GM21360 (cell line): ENCODE results near the gene MAP3K12.
A peak's percentile ranks its signal among the peaks of the same experiment; 100 is the strongest.
"Not testable (repeated sequence)": the region's sequence is repeated elsewhere in the genome, so short reads cannot be mapped to it uniquely, and the experiment has no call there.

Experiments used
- ATAC-seq: cut with Tn5 transposase; IDR thresholded peaks from one replicate; pipeline ENCODE4 v1.9.1; 2021; ENCODE audit warnings: mild to moderate bottlenecking, moderate library complexity; ENCODE audit not compliant: unreplicated experiment

The MAP3K12 gene

DNA sequence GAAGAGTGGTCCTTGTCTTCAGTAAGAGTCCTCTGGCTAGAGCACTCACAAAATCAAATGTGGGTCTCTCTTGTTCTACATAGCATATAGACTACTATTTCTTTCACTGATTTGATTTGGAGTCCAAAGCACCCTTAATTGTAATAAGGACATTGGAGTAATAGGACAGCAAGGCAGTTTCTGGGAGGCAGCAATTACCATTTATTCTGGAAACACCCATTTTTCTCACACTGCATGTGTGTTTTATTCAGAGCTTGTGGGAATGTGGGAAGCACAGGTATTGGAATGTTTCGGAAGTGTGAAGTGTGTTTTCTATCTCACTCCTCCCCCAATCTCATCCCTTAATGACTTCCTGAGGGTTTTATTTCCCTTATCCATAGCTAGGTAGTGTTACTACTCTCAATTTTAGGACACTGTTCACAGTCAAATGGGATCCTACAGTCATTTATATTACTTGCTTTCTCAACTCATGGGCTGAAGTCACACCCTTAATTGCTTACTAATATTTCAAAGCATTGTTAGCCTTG is 27.1 kb downstream of the MAP3K12 start:
- no peak for ATAC-seq

GRCh38 chr12:53468282-53468681 is 31.0 kb downstream of the MAP3K12 start:
- no peak for ATAC-seq

GRCh38 chr12:53467880-53468279 is 31.4 kb downstream of the MAP3K12 start:
- ATAC-seq: no peak

DNA sequence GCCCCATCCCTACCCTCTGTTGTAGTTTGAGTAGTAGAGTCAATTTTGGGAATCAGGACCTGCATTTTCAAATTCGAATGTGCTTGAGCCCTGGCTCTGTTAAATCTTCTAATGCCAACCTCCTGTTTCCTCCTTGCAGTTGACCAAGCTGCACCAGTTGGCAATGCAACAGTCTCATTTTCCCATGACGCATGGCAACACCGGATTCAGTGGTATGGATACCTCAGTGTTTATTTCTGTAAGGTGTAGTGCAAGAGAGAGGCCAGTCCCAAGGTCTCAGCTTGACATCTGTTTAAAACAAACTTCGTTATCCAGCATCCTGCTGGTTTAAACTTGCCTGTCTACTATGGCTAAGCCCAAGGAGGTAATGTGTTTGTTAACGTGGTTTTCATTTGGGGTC is 32.2 kb downstream of the MAP3K12 start:
- ATAC-seq: no peak

DNA sequence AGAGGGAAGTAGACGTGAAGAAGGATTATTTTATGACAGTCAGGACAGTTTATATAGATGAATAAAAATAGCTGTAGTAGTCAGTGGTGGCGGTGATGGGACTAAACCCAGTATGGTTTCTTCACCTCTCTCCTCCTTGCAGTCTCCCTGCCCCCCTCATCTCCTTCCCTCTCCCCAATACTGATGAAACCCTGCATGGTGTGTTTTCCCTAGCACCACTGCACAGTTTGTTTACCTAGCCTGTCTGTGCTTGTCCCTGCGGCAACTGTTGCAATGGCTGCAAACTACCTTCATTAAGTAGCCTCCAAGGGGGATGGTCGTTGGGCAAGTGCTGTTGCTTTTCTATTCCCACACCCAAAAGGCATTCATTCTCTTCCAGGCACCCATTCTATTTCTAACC is 32.6 kb downstream of the MAP3K12 start:
- no peak for ATAC-seq

DNA sequence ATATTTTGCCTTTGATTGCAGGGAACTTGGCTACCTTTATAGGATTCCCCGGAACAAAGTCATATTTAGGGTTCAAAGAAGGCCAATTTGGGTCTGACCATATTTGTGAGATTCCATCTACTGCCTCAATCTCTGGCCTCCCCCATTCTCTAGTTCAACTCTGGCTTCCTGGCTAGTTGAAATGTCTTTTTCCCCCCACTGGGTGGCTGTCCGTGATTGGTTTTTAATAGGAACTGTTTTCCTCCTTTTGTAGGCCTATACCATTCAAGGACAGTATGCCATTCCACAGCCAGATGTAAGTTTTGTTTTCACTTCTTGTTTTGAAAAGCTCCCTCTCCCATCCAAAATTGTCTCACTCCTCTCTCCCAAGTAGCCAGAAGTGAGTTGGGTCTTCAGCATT is 33.6 kb downstream of the MAP3K12 start:
- no peak for ATAC-seq

- ATAC-seq: no peak
Observed at GRCh38 chr12:53464685-53465418, 34.4 kb downstream of the MAP3K12 start.

DNA sequence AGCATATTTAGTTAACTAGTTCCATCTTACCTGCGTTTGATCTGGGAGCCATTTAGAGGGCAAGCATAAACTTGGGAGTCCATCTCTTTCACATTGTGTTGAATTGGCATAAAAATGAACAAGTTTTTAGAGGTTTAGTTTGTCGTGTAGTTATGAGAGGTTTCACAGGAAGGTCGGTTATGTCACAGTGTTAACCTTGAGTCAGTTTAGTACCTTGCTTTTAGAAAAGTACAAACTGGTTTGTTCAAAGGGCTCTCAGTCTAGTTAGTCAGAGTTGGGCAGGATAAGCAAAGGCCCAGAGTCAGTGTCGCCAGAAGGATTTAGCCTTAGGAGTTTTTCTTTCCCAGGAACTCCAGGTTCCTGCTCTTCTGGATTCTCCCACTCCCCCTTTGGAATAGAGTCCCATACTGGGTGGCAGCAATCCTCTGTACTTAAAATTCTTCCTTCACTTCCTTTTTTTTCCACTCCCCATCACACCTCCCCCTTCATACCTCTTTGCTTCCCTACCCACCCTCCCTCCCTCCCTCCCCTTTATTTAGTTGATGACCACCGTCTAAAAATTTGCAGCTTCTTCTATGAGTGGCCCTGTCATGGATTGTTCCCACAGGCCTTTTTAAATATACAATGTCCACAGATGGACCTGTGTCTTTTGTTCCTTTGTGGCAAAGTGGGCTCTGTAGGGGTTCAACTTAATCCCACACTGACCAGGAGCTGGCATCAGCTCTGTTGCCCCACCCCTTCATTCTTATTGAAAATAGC is 35.3 kb downstream of the MAP3K12 start:
- no peak for ATAC-seq

DNA sequence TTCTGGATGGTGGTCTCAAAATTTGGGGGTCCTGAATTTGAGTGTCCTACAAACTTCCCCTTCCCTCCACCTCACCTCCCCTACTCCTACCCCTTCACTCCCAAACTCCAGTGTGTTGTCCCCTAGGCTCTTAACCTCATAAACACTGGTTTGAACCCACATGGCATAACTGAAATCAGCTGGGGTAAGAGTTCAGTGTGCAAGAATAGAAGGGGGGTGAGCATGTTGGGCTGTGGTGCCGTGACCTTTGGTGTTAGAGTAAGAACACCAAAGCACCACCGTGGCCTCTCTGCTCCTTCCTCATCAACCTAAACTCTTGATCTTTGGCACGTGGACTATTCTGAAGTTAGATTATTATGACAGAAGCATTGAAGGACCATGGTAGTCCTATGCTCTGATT is 36.3 kb downstream of the MAP3K12 start:
- ATAC-seq: no peak

GRCh38 chr12:53461591-53461990 is 37.7 kb downstream of the MAP3K12 start:
- ATAC-seq: no peak

- no peak for ATAC-seq
Observed at GRCh38 chr12:53461059-53461458, 38.2 kb downstream of the MAP3K12 start.

- ATAC-seq: no peak
Observed at GRCh38 chr12:53459097-53459496, 40.2 kb downstream of the MAP3K12 start.

GRCh38 chr12:53456654-53457366 is 42.4 kb downstream of the MAP3K12 start:
- ATAC-seq: no peak

GRCh38 chr12:53454707-53455106 is 44.6 kb downstream of the MAP3K12 start:
- ATAC-seq: no peak

- ATAC-seq: no peak
Observed at GRCh38 chr12:53453953-53454640, 45.2 kb downstream of the MAP3K12 start.

DNA sequence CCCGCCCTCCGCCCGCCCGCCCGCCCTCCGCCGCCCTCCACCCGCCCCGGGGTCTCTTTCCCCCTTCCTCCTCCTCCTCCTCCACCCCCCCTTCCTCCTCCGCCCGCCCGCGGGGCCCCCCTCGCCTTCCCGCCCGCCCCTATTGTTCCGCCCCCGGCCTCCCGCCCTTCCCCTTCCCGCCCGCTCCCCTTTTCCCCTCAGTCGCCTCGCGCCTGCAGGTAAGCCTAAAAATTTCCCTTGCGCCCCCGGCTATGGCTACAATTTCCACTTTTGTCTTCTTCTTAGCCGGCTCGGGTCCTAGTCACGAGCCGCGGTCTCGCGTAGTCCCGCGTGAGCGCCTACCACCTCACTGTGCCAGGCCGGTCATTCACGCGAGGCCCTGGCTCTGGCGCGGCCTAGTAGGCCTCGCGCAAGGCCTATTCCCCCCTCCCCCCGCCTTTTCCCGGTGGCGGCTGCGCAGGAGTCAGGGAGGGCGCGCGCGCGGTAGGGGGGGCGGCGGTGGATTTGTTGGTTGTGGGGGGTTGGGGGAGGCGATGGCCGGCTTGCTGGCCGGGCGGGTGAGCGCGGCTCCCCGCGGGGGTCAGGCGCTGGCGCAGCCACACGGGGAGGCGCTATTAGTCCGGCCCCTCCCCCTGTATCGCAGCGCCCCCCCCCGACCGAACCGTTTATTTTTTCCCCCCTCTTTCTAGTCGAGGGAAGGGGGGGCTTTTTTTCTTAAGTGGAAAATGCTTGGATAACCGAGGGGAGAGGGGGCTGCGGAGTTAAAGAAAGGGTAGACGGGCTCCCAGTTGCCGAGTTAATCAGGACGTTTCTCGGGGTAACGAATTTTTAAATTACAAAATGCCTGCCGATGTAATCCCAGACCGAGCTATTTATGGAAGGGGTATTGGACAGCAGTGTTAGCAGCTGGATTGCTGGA is 46.8 kb downstream of the MAP3K12 start:
- ATAC-seq: no peak

GRCh38 chr12:53451661-53452158 is 47.5 kb downstream of the MAP3K12 start, which contains the start of gene PCBP2:
PCBP2 (plus strand) TSS chr12:53452102; CDS start chr12:53454801, 2,699 bp downstream.
- ATAC-seq: peak; percentile 94

- no peak for ATAC-seq
Observed at GRCh38 chr12:53450936-53451335, 48.3 kb downstream of the MAP3K12 start.

- ATAC-seq: not testable (repeated sequence)
Observed at GRCh38 chr12:53444593-53445325, 54.5 kb downstream of the MAP3K12 start.
